GM19372 (cell line): ENCODE results near the gene IL23R.
"Not testable (repeated sequence)": the region's sequence is repeated elsewhere in the genome, so short reads cannot be mapped to it uniquely, and the experiment has no call there.

ENCODE experiments used
- ATAC-seq: cut with Tn5 transposase; IDR thresholded peaks from one replicate; pipeline ENCODE4 v1.9.1; 2021; ENCODE audit warnings: mild to moderate bottlenecking, low read depth, moderate library complexity; ENCODE audit not compliant: unreplicated experiment

Gene IL23R

GRCh38 chr1:67166196-67166595 is at the start of gene IL23R:
IL23R (plus strand) TSS chr1:67166454; CDS start chr1:67168121, 1,667 bp downstream.
- ATAC-seq = peak; percentile 83

- no peak for ATAC-seq
Measured at GRCh38 chr1:67118191-67118590, 48.1 kb upstream of the IL23R start.

GRCh38 chr1:67118646-67119045 is 47.6 kb upstream of the IL23R start:
- no peak for ATAC-seq

- no peak for ATAC-seq
Measured at GRCh38 chr1:67120855-67121619, 45.2 kb upstream of the IL23R start.

- ATAC-seq = no peak
Measured at GRCh38 chr1:67124455-67124854, 41.8 kb upstream of the IL23R start.

GRCh38 chr1:67126111-67126746 is 40.0 kb upstream of the IL23R start:
- no peak for ATAC-seq

- no peak for ATAC-seq
Measured at GRCh38 chr1:67126974-67127373, 39.3 kb upstream of the IL23R start.

- ATAC-seq = no peak
Measured at GRCh38 chr1:67130673-67131072, 35.6 kb upstream of the IL23R start.

GRCh38 chr1:67133177-67133576 is 33.1 kb upstream of the IL23R start:
- no peak for ATAC-seq

GRCh38 chr1:67134695-67135094 is 31.6 kb upstream of the IL23R start, which contains the start of gene C1orf141:
C1orf141 (minus strand) TSS chr1:67134970; CDS start chr1:67127240, 7,730 bp downstream.
- no peak for ATAC-seq

GRCh38 chr1:67135354-67135753 is 30.9 kb upstream of the IL23R start:
- ATAC-seq = no peak

GRCh38 chr1:67137307-67137753 is 28.9 kb upstream of the IL23R start:
- no peak for ATAC-seq

- ATAC-seq = no peak
Measured at GRCh38 chr1:67138813-67139499, 27.3 kb upstream of the IL23R start.

- ATAC-seq = no peak
Measured at GRCh38 chr1:67140460-67140859, 25.8 kb upstream of the IL23R start.

GRCh38 chr1:67141832-67142231 is 24.4 kb upstream of the IL23R start:
- not testable (repeated sequence) for ATAC-seq

GRCh38 chr1:67142931-67143330 is 23.3 kb upstream of the IL23R start:
- ATAC-seq = no peak

GRCh38 chr1:67143966-67144365 is 22.3 kb upstream of the IL23R start:
- ATAC-seq = no peak

- no peak for ATAC-seq
Measured at GRCh38 chr1:67144696-67145095, 21.6 kb upstream of the IL23R start.

GRCh38 chr1:67146101-67146500 is 20.2 kb upstream of the IL23R start:
- ATAC-seq = no peak

- no peak for ATAC-seq
Measured at GRCh38 chr1:67146539-67146938, 19.7 kb upstream of the IL23R start.

GRCh38 chr1:67147973-67148372 is 18.3 kb upstream of the IL23R start:
- ATAC-seq = not testable (repeated sequence)
